Measurements from ENCODE around the gene KPNA4. TPM values are rescaled to one million over a fixed set of nuclear protein-coding genes. Genes with fewer than 3 reads are reported as not detected.

Gene KPNA4
- total and polyA plus RNA-seq, 2 of the 4 experiments (the other 2 are of a cell fraction): 12.9 to 46.1 TPM

DNA sequence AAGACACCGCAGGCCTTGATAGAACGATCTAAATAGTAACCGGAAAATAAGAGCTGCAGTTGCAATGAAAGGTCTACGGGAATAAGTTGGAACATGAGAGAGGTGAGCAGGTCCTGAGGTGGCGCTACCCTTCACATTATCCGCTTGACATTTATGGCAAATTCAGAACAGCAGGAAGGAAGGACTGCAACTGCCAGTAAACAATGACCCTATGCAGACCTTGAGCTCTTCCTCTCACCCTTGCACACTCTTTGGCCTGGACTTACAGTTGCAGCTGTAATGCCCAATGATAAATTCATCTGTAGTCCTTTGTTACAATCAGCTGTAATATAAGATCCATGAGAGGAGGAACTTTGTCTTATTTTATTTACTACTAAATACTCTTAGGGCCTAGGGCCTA, 83.5 kb downstream of the KPNA4 start:
- CTCF ChIA-PET: interaction anchor here (0.6 kb wide), 1 partner anchor 12 kb away, joined by 3 read pairs; no protein-coding TSS in a partner anchor
- no peaks in the 10 kb centered on the region for H3K9me3 ChIP-seq (ENCODE audit: control insufficient read depth, insufficient read depth, low read length)
- no TSS peak for BruUV-seq (replicated peaks)

More for the DNA sequence above, 83.5 kb downstream of the KPNA4 start:
- Histone ChIP-seq H3K4me1 (ENCODE audit: control insufficient read depth, insufficient read depth, low read length) (peaks cover 10% of the 10 kb centered on the region), H2AK5ac (ENCODE audit: low read depth, low read length) (no peak overlapping the region), H2BK120ac (ENCODE audit: low read depth, low read length) (no peak overlapping the region), H3K79me1 (ENCODE audit: low read depth in 1 of 2, low read length in 2 of 2) (peaks cover 0 to 7% of the 10 kb centered on the region in 2 experiments; a peak in 2 of 4 replicates), H4K20me1 (ENCODE audit: insufficient read depth, low read length) (no peaks in the 10 kb centered on the region), H4K91ac (ENCODE audit: insufficient read depth, low read depth, low read length) (no peak overlapping the region), H2BK5ac (ENCODE audit: low read depth, low read length, poor library complexity, severe bottlenecking) (no peak overlapping the region), H4K8ac (ENCODE audit: low read depth in 2 of 2, low read length in 2 of 2) (0 out of 4 replicates have a peak overlapping the region, but pooled peaks of 1 of the 2 experiments have one; percentile 35), H4K5ac (ENCODE audit: low read depth, low read length) (no peak overlapping the region), H3K23ac (ENCODE audit: low read depth, low read length) (no peak overlapping the region), H3K27ac (ENCODE audit: insufficient read depth, low read length) (no peak overlapping the region), H3K14ac (replicated peaks; ENCODE audit: low read depth, low read length) (no peak overlapping the region), H3K9me1 (ENCODE audit: insufficient read depth, low read length) (0 out of 2 replicates have a peak, but pooled peaks cover 7% of the 10 kb centered on the region), H3K27me3 (ENCODE audit: control insufficient read depth, insufficient read depth, low read length) (no peaks in the 10 kb centered on the region), H2BK15ac (ENCODE audit: low read depth, low read length) (no peak overlapping the region), H3K18ac (ENCODE audit: low read depth, low read length) (no peak overlapping the region), H3K56ac (ENCODE audit: extremely low read depth, insufficient read depth, low read length) (no peak overlapping the region), H2AFZ (replicated peaks; ENCODE audit: low read length, poor library complexity) (no peak overlapping the region), H3K4me2 (ENCODE audit: low read depth, low read length) (no peak overlapping the region), H2AK9ac (replicated peaks; ENCODE audit: low read depth, low read length, poor library complexity) (no peak overlapping the region), H3K4me3 (ENCODE audit: insufficient read depth, low read depth, low read length) (no peak overlapping the region), H3K36me3 (ENCODE audit: control insufficient read depth, insufficient read depth, low read length) (no peaks in the 10 kb centered on the region), H2BK20ac (ENCODE audit: low read depth, low read length) (no peak overlapping the region), H3K4ac (ENCODE audit: low read depth, low read length) (peak overlapping the region; percentile 15; the same call in 1 of the 2 replicates), H3K9ac (ENCODE audit: low read depth, low read length) (no peak overlapping the region)
- in situ Hi-C loops (cut with MboI; ENCODE audit: low sequenced_read_pairs): loop anchor here (10.0 kb wide), 1 partner anchor 327 kb away; no protein-coding TSS in a partner anchor
- POLR2A ChIA-PET (ENCODE audit: unreplicated experiment): no interaction called here
- dilution Hi-C loops (cut with HindIII; ENCODE audit: low sequenced_read_pairs, unreplicated experiment): no loop called here
- ATAC-seq (ENCODE audit: low read depth) (no peak), DNase-seq (no peak)
- intact Hi-C loops (cut with micrococcal nuclease): no loop called here
- WGBS, 2 experiments (ENCODE audit: extremely low coverage in 2 of 2, insufficient read length in 1 of 2): no CpG with 5 or more reads among the region's 6 CpGs
- TF ChIP-seq BHLHE40 (IDR thresholded peaks at IDR 0.05; ENCODE audit: low read depth, low read length) (no peak), MXI1 (IDR thresholded peaks at IDR 0.05; ENCODE audit: borderline replicate concordance, low read depth, low read length) (no peak), CEBPB (IDR thresholded peaks at IDR 0.05; ENCODE audit: low read depth, low read length) (no peak), POLR2A (IDR thresholded peaks at IDR 0.05; ENCODE audit: low read depth, low read length) (no peak)
- TF ChIP-seq, protein P1, sequence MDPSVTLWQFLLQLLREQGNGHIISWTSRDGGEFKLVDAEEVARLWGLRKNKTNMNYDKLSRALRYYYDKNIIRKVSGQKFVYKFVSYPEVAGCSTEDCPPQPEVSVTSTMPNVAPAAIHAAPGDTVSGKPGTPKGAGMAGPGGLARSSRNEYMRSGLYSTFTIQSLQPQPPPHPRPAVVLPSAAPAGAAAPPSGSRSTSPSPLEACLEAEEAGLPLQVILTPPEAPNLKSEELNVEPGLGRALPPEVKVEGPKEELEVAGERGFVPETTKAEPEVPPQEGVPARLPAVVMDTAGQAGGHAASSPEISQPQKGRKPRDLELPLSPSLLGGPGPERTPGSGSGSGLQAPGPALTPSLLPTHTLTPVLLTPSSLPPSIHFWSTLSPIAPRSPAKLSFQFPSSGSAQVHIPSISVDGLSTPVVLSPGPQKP (IDR thresholded peaks at IDR 0.05; ENCODE audit: borderline replicate concordance, low read depth, low read length): no peak

Data from IMR-90 (cell line).